ENCODE results near the gene NPTX2.

The NPTX2 gene

DNA sequence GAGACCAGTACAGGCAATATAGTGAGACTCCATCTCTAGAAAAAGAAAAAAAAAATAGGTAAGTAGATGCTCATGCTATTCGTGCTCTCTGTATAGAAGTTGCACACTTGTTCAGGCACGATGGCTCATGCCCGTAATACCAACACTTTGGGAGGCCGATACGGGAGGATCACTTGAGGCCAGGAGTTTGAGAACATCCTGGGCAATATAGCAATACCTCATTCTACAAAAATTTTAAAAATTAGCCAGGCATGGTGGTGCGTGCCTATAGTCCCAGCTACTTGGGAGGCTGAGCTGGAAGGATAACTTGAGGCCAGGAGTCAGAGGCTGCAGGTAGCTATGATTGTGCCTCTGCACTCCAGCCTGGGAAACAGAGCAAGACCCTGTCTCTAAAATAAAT, 17.2 kb upstream of the NPTX2 start:
- H3K36me3 ChIP-seq (ENCODE audit: control insufficient read depth in 2 of 2, insufficient read depth in 1 of 2, low read length in 2 of 2): no peaks in the 10 kb centered on the region
- no peak overlapping the region for H3K4me3 ChIP-seq (ENCODE audit: low read depth, low read length)
- POLR2A ChIA-PET: no interaction called here
- CTCF ChIA-PET: no interaction called here
- TF ChIP-seq ZNF211 (tag by site-specific recombination; IDR thresholded peaks at IDR 0.05; ENCODE audit: low read depth): no peak
- TF ChIP-seq ZNF48 (tag by site-specific recombination; IDR thresholded peaks at IDR 0.05): no peak
- TF ChIP-seq MZF1 (tag by site-specific recombination; IDR thresholded peaks at IDR 0.05; ENCODE audit: borderline replicate concordance): no peak
- no peak for TF ChIP-seq BCL6B (tag by site-specific recombination; IDR thresholded peaks at IDR 0.05)
- TF ChIP-seq ZNF302 (tag by site-specific recombination; IDR thresholded peaks at IDR 0.05; ENCODE audit: low read depth): no peak
- TF ChIP-seq ZNF292 (tag by site-specific recombination; IDR thresholded peaks at IDR 0.05; ENCODE audit: borderline replicate concordance, low read depth): no peak
- TF ChIP-seq ZSCAN16 (tag by site-specific recombination; IDR thresholded peaks at IDR 0.05): no peak
- no peak for TF ChIP-seq ZNF768 (tag by site-specific recombination; IDR thresholded peaks at IDR 0.05)
- no peak for TF ChIP-seq OSR2 (tag by site-specific recombination; IDR thresholded peaks at IDR 0.05)
- no peak for TF ChIP-seq SCRT2 (tag by site-specific recombination; IDR thresholded peaks at IDR 0.05)
- TF ChIP-seq YY1 (tag by site-specific recombination; IDR thresholded peaks at IDR 0.05): no peak
- no peaks in the 10 kb centered on the region for H3K4me1 ChIP-seq (ENCODE audit: control insufficient read depth, insufficient read depth, low read length)
- H3K27ac ChIP-seq (ENCODE audit: extremely low read depth, low read depth, low read length): no peak overlapping the region
- H3K9me3 ChIP-seq (ENCODE audit: control insufficient read depth, insufficient read depth, low read depth, low read length): no peaks in the 10 kb centered on the region

DNA sequence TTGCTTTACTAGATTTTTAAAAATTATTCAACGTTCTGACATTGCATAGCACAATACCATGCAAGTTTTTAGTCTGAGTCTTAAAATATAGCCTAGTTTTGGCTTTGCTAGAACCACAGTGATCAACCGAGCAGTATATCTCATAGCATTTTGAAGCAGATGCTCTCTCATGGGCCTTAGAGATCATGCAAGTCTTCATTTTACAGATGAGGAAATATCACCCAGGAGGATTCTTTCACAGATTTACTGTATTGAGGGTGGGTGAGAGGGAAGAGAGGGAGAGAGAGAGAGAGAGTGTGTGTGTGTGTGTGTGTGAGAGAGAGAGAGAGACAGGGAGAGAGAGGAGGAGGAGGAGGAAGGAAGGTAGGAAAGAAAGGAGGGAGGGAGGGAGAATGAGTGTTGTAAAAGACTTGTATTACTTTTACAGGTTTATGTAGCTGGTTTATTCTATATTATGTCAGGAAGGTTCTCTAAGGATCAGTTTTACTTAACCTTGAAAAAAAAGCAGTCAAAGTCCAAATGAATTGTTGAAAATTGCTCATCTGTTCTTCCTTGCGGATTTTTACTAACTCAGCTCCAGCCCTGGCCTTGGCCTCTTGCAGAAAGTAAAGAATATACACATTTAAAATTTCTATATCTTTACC, 14.2 kb upstream of the NPTX2 start:
- Histone ChIP-seq H3K27ac (ENCODE audit: extremely low read depth, low read depth, low read length) (no peak overlapping the region), H3K4me3 (ENCODE audit: low read depth, low read length) (no peak overlapping the region), H3K36me3 (ENCODE audit: control insufficient read depth in 2 of 2, insufficient read depth in 1 of 2, low read length in 2 of 2) (no peaks in the 10 kb centered on the region), H3K9me3 (ENCODE audit: control insufficient read depth, insufficient read depth, low read depth, low read length) (no peaks in the 10 kb centered on the region), H3K4me1 (ENCODE audit: control insufficient read depth, insufficient read depth, low read length) (no peaks in the 10 kb centered on the region)
- ChIA-PET CTCF (no interaction called here), POLR2A (no interaction called here)
- TF ChIP-seq ZNF324 (tag by site-specific recombination; IDR thresholded peaks at IDR 0.05) (no peak), SP3 (tag by site-specific recombination; IDR thresholded peaks at IDR 0.05) (no peak), ZNF148 (tag by site-specific recombination; IDR thresholded peaks at IDR 0.05; ENCODE audit: borderline replicate concordance) (no peak), ZBTB49 (tag by site-specific recombination; IDR thresholded peaks at IDR 0.05; ENCODE audit: low read depth) (no peak), ZBTB7A (tag by site-specific recombination; IDR thresholded peaks at IDR 0.05; ENCODE audit: low read depth) (no peak), ZSCAN18 (tag by site-specific recombination; IDR thresholded peaks at IDR 0.05) (no peak), KLF1 (tag by site-specific recombination; IDR thresholded peaks at IDR 0.05) (no peak), ZNF521 (tag by site-specific recombination; IDR thresholded peaks at IDR 0.05) (no peak), ZFP3 (tag by site-specific recombination; IDR thresholded peaks at IDR 0.05; ENCODE audit: low read depth) (no peak), ZNF654 (tag by site-specific recombination; IDR thresholded peaks at IDR 0.05; ENCODE audit: low read depth) (no peak), BCL6B (tag by site-specific recombination; IDR thresholded peaks at IDR 0.05) (no peak), ZNF133 (tag by site-specific recombination; IDR thresholded peaks at IDR 0.05) (no peak)
- TF ChIP-seq, protein P1, sequence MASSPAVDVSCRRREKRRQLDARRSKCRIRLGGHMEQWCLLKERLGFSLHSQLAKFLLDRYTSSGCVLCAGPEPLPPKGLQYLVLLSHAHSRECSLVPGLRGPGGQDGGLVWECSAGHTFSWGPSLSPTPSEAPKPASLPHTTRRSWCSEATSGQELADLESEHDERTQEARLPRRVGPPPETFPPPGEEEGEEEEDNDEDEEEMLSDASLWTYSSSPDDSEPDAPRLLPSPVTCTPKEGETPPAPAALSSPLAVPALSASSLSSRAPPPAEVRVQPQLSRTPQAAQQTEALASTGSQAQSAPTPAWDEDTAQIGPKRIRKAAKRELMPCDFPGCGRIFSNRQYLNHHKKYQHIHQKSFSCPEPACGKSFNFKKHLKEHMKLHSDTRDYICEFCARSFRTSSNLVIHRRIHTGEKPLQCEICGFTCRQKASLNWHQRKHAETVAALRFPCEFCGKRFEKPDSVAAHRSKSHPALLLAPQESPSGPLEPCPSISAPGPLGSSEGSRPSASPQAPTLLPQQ (tag by site-specific recombination; IDR thresholded peaks at IDR 0.05): no peak

All from HEK293 (cell line).